ENCODE measurements around the gene DNAH8.

DNA sequence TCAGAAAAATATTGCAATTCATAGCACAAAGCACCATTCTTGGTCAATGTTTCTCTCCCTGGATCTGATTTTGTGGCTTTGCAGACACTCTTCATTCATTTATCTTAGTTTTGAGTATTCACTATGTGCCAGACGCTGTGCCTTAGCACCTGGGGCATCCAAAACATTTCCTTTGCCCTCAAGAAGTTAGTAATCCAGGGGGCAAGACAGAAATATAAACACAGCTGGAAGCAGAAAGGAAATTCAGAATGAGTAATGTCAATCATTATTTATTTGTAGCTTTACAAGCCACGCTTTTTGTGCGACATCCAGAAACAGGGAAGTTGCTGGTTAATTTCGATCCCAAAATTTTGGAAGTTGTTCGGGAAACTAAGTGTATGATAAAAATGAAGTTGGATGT, 71.4 kb downstream of the DNAH8 start:
- TF ChIP-seq, protein P1, sequence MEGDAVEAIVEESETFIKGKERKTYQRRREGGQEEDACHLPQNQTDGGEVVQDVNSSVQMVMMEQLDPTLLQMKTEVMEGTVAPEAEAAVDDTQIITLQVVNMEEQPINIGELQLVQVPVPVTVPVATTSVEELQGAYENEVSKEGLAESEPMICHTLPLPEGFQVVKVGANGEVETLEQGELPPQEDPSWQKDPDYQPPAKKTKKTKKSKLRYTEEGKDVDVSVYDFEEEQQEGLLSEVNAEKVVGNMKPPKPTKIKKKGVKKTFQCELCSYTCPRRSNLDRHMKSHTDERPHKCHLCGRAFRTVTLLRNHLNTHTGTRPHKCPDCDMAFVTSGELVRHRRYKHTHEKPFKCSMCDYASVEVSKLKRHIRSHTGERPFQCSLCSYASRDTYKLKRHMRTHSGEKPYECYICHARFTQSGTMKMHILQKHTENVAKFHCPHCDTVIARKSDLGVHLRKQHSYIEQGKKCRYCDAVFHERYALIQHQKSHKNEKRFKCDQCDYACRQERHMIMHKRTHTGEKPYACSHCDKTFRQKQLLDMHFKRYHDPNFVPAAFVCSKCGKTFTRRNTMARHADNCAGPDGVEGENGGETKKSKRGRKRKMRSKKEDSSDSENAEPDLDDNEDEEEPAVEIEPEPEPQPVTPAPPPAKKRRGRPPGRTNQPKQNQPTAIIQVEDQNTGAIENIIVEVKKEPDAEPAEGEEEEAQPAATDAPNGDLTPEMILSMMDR (IDR thresholded peaks at IDR 0.05): no peak
- TF ChIP-seq POLR2A (IDR thresholded peaks at IDR 0.05): no peak
